Erythroblast (primary cell): ENCODE data around the gene GLRX3.

Experiments used
- GATA1 ChIP-seq: IDR thresholded peaks from 2 replicates; pipeline ENCODE4 v1.6.1; 2011; ENCODE audit warnings: low read depth, mild to moderate bottlenecking, control low read depth, low read length, moderate library complexity
- POLR2A ChIP-seq: IDR thresholded peaks from 2 replicates; pipeline ENCODE4 v1.6.1; 2011; ENCODE audit warnings: mild to moderate bottlenecking, low read length

- TF ChIP-seq POLR2A (no peak), GATA1 (no peak)
These were observed 85.5 kb downstream of the GLRX3 start for GRCh38 chr10:130221456-130222375.
